Activated naive CD4-positive, alpha-beta T cell (primary cell): Measurements from ENCODE around the gene VAV2.

Experiments
- DNase-seq, 4 experiments: peaks; one replicate each; lab custom pipeline; 2025; lab: John Stamatoyannopoulos, UW

VAV2 gene

DNA sequence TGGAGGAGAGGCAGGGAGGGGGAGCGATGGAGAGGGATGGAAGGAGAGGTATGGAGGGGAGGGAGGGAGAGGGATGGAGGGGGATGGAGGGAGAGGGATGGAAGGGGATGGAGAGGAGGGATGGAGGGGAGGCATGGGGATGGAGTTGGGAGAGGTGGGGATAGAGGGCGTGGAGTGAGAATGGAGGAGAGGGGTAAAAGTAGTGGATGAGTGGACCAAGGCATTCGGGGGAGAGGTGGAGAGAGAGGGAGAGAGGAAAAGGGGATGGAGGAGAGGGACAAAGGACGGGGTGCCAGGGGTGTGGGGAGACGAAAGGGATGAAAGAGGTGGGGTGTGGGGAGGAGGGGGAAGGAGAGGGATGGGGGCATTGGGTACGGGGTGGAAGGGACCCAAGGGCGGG, 100.4 kb downstream of the VAV2 start:
- no peak for DNase-seq

DNA sequence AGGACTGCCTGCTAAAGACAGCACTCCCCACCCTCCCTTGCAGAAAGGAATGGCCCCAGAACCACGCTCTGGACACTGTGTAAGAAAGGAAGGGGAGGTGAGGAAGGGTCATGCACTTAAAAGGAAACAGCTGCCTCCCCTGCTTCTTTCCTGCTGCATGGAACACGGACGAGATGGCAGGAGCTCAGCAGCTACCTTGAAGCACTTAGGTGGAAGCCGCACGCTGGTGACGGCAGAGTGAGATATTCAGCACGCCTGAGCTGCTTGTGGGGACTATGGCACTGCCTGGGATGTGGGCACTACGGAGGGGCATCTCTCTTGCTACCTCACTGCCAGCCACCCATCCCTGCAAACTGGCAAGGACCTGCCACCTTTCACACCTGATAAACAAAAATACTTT, 101.5 kb downstream of the VAV2 start:
- DNase-seq: no peak

DNA sequence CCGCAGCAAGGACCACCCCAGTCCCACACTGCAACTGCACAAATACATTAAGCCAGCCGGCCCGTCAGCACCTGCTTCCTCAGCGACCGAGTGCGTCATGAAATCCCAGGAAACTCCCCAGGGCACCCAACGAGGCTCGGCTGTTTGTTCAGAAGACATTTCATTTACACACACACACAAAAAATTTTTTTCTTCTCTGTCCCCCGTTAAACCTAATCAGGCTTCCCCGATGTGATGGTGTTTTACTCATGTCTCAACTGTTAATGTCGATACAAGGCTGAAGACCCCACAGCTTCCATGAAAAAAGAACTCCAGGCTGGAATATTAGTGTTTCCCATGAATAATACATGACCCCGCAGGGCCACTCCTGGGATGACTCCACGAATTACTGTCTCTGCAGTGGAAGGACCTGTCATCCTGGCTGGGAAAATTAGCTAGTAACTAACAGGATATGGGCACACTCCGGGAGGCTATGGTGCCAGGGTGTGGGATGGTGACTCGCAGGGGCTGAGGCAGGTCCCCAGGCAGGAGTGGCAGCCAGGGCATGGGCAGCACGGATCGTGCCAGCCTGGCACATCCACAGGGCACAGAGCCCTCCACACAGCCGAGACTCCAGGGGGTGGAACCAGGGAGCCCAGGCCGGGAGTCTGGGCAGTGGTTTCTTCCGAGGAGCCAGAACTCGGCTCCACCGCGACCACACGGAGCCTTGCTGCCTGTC, 102.4 kb downstream of the VAV2 start:
- no peak for DNase-seq

DNA sequence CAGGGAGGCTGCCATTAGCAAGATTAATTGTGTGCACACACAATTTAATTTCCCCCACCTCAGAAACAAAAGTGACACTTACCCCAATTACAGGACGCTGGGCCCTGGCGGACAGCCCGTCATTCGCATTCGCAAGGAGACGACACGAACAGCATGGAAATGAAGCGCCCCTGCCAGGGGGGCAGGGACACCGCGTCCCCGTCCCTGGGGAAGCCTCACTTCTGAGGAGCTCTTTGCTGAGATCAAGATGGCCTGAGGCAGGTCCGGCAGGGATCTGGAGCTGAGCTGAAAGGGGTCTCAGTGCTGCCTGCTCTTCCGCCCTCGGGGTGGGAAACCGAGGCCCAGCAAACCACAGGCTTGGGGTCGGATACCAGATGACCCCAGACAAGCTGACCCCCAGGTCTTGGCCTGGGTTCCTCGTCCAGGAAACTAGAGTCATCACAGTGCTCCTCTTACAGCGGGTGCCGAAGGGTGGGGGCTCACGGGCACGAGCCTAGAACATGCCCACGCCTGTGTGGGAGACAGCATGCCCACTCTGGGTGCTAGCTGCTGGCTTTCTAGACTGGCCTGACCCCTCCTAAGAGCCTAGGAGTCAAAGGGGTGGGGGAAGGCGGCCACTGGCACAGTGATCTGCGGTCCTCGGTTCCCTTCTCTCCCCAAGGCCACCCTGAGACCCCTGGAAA, 103.2 kb downstream of the VAV2 start:
- no peak for DNase-seq

DNA sequence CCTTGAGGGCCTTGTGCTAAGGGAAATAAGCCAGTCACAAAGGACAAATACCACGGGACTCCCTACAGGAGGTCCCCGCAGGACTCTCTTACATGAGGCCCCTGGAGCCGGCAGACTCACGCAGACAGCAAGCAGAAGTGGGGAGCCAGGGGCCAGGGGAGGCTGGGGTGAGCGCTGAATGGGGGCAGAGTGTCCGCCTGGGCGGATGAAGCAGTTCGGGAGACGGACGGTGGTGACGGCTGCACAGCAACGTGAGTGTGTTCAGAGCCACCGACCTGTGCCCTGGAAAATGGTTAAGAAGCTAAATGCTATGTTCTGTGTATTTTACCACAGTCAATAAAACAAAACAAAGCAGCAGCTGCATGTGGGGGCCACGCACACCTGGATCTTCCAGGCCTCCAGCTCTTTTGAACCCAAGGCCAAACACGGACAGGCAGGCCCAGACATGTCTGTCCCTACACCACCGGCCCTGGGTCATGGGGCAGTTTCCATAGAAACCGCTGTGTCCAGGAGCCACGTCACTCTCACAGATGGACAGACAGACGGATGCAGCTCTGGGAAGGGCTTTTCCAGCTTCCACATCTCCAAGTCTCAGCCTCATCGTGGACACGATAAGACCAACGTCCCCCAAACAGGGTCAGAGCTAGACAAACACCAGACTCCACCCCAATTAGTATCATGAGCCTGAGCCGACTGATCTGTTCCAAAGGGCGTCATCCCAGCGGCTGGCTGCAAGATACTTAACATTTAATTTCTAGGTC, 103.9 kb downstream of the VAV2 start:
- no peak for DNase-seq

DNA sequence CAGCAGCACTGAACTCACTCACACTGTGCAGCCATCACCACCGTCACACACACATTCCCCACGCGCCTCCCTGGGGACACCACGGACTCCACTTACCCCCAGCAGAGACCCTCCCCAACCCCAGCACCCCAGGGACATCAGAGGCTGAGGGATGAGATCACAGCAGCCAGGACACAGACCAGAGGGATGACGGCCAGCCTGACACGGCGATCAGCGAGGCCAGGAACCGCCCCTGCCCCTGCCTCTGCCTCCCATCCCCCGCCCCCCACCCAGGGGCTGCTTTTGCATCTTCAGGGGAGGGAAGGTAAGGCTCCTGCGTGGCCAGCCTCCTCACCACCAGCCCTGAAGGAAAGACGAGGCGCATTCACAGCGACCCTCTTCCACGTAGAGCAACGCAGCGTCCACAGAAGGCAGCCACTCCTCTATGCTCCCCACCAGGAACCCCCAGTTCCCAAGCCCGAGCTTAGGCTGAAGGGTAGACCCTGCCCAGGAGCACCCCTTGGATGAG, 104.5 kb downstream of the VAV2 start:
- no peak for DNase-seq

DNA sequence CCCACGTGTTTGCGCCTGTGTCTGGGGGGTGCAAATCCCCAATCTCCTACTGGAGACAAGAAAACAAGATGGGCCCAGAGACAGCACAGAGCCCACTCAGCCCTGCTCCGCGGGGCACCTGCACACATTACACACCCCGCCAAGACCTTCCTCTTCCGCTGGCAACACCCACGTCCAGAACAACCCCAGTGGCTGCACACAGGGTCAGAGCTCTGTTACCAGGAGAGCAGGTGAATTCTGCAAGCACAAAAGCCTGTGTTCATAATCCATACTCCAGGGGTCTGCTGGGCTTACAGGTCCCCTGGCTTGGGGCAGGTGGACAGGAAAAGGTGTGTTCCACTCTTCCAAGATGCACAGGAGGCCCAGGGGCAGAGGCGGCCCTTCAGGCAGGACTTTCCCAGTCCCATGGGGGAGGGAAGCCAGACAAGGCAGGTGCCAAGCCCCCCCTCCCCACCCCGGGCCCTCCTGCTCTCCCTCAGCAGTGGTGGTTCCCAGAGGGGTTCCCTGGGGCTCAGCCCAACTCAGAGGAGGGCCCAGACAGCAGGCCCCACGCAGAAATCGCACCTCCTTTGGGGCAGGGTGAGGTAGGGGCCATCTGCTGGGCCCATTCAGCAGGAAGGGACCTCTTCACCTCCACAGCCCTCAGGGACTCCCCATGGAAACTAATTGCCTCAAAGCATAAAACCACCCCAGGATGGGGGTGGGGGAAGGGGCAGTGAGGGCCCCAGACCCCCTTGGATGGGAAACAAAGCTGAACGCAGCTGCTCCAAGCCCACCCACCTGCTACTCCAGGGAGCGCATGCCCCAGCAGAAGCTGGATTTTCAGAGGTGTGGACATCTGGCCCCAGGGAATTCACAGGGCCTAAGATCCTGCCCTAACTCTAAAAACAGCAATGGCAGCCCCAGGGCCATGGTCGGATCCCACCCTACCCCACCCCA, 105.3 kb downstream of the VAV2 start:
- no peak for DNase-seq

DNA sequence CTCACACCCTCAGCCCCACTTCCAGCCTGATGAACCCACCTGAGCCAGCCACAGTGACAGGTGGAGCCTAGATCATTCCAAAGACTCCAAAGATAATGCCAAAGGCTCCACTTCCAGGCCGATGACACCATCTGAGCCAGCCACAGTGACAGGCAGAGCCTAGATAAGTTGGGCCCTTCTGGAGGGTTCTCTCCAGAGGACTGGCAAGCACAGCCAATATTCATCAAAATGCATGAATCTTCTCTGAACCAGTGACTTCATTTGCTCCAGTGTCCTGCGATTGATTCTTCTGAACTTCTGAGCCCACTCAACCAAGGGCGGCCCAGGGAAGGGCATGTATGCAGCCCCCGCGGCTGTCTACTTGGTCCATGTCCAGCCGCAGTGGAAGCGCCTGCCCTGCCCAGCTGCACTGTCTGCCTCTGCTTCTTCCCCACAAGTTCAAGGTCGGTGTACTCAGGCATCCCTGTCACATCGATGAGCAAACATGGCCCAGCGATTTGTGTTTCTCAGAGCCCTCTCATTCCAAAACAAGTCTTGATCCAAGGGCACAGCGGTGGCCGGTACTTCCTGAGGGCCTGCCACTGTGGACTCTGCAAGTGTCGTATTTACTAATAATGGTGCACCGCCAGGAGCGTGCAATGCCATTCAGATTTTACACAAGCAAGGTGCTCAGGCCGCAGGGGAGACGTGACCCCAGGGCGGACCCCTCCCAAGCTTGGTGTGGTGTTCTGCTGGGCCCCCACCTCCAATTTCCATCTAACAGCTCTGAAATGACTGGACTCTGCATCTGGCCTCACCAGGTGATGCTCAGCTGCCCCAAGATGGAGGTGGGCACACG, 107.0 kb downstream of the VAV2 start:
- DNase-seq: no peak

DNA sequence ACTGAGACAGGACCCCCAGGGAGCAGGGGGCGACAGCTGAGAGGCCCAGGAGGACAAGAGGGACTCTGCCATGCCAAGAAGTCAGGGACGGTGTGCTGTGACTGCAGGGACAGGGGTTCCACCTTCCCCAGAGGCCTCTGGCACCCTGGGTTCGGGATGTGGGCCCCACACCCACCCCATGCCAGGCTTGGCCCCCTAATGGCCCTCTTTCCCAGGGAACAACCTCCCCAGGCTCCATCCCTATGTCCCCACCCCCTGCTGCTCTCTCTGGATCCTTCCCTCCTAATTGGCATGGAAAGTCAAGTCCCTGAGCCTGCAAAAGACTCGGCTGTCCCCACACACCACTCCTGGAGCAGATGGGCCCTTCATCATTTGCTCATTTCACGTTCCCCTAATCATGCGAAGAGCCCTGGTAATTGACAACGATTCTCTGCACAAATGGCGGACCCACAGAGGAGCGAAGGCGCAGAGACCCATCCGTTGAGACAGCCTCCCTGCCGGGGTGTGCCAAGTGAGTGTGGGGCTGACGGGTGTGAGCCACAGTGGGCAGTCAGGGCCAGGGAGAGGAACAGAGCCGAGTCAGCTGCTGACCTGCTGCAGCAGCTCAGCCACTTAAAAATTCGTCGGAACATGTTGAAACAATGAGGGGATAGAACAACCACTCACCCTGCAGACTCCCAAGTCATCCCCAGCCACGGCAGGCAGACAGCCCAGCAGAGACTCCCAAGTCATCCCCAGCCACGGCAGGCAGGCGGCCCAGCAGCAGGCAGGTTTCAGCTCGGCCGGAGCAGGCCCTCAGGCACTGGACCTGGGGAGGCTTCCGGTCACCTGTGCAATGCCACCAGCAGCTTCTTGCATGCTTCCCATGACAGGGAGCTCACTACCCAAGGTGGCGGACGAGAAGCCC, 109.0 kb downstream of the VAV2 start:
- no peak for DNase-seq

DNA sequence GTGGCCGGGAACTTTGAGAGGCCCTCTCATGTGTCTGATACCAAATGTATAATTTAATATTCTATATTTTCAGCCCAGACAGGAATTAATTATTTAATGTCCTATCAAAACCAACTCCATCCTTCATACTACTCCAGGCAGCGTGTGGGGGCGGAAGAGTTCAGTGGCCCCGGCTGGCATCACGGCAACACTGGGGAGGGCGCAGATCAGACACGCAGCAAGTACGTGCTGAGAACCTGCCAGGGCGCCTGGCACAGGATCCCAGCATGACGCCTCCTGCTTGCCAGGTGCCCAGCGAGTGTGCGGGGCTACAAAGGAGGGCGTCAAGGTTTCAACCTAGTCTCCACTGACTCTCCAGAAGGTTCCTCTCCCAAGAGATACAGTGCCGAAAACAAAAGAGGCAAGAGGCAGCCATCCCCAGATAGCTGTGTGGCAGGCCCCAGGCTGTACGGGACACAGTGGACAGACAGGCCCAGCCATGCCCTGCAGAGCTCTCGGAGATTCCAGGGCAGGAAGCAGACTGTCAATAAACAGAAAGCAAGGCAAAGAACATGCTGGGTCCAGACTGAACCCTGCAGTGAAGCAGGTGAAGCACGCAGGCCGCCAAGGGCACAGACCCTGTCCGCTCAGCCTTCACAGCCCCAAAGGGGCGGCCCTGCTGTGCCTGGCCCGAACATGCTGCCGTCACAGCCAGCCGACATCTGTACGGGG, 110.3 kb downstream of the VAV2 start:
- DNase-seq: no peak

DNA sequence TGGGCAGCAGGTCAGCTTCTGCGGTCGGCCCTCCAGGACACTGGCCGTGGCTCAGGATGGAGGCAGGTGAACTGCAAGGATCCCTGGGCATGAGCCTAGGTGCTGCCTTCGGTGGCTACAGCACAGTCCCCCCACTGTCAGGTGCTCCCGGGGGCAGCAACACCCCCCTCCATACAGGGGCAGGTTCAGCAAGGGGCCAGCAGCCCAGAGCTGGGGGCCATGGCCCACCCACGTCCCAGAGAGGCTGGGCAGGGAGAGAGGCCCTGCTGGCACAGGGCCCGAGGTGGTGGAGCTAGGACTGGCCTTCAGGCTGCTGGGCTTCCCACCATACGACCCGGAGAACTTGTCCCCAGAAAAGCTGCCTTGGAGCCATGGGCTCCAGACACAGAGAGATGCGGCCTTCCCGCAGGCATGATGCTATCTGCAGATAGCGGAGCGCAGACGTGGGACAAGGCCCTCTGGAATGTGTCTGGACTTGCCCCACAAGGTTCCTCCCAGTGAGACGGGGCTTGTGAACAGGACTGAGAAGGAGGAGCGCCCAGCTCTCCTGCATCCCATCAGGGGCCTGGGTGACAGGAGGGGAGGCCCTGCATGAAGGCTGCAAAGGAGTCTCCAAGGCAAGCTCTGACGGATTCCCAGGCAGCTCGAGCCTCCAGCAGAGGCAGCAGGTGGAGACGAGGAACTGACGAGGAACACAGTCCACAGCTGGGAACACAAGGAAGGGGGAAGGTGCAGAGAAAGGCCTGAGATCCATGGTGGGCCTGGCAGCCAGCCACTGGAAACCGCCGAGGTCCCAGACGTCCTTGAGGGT, 111.1 kb downstream of the VAV2 start:
- no peak for DNase-seq

DNA sequence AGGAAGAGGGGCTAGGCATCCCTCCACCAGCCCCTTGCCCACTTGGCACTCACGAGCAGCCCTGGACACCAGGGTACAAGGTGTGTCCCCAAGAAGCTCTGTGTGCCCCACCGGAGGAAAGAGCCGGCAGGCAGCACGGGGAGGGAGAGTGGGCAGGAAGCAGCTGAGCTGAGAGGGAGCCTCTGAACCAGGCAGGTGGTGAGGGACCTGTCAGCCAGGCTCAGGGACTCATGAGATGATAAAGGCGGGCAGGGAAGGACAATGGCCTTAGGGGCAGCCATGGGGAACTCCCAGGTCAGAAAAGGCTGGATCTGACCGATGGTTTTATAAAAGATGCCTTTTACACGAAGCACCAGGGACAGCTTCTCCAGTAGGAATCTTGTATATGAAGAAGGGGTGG, 112.0 kb downstream of the VAV2 start:
- DNase-seq: no peak

DNA sequence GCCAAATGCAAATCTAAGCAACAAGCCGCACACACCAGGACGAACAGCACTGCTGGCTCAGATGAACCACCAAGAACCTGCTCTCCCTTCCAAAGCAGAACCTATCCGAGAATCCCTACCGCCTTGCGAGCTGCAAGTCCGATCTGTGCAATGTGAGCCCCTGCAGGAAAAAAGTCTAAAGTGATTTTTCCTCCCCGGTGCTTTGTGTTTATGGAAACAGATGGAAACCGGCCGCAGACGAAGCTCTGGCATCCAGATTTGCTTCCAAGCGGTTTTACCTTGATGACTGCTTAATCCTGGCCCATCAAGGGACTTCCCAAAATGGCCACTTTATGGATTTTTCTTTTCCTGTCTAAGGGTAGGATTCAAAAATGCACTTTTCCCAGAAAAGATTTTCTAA, 112.5 kb downstream of the VAV2 start:
- no peak for DNase-seq

DNA sequence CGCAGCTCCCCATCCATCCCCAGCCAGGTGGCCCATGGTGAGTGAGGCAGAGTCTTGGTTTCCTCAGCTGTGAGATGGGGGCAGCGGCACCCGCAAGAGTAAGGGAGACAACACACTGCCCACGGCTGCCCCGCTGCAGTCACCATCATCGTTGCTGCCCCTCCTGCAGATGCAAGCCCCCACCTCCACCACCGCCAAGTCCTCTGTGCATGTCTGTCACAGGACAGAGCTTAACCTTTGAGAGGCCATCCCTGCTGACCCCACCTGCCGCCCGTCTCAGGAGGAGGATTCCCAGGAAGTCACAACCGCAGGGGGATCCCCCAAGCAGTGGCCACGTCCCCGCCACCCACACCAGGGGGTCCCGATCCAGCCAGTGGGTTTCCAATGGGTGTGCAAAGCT, 113.7 kb downstream of the VAV2 start:
- DNase-seq: no peak

DNA sequence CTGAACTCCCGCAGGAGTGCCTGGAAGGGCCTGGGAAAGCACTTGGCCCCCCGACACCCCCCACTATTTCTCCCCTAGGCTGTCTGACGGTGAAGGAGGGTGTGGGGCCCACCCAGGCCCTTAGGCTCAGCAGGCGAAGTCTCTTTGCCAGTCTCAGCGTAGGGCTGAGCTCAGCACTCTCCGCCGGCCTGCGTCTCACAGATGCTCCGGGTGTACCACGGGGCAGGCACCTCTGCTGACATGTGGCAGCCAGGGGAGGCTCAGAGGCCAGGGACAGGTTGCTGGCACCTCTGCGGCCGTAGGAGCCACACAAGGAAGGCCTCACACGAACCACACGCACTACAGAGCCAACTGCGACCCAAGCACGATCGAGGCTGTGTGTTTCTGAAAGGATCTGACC, 114.2 kb downstream of the VAV2 start:
- DNase-seq: no peak

DNA sequence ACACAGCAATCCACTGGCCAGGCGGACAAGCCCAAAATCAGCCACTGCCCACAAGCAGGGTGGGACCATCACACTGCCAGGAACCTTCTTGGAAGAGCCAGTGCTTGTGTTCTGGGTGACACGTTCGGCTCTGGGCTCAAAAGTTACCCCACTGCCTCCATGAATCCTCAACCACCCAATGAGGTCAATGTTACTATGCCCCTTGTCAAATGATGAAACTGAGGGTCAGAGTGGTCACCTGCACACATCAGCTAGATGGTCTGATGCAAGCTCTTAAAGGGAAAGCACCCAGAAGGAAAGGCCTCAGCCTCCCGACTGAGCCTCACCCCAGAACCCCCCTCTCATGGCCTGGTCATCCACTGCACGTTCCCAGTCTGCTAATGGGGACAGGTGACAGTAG, 114.8 kb downstream of the VAV2 start:
- no peak for DNase-seq

DNA sequence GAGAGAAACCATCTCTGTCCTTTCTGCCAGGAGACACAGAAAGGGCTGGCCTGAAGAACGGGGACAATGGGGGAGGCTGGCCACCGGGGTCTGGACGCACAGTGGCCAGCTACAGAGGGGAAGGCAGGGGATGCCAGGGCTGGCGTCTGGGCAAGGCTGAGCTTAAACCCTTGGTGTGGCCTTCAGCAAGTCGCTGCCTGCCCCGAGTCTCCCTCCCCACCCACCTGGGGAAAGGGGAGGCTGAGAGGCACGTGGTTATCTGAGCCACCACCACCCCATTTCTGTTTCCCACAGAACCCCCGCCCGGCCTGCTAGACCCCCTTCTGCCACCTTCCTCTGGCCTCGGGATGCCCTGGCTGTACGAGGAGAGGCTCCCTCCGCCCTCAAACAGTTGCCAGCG, 115.3 kb downstream of the VAV2 start:
- no peak for DNase-seq

DNA sequence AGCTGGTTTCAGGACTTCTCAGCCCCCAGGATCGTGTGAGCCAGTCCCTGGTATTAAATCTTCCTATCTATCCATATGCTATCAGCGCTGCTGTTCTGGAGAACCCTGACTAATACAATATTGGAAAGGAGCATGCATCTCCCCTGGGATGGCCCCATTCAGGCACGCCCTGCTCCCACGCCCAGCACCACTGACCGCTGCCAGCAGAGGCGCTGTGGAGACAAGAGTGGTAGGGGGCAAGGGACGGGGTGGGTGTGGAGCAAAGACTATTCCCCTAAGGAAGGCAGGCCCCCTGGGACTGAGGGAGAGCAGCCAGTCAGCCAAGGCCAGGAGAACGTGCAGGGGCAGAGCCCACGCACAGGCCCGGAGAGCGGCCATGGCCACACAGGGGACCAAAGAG, 116.0 kb downstream of the VAV2 start:
- no peak for DNase-seq
